Sigmoid colon (tissue), 7 donors: ENCODE results near the gene SULT1B1. TPM values are rescaled to one million over a fixed set of nuclear protein-coding genes. Genes with fewer than 3 reads are reported as not detected.

ENCODE experiments used
- DNase-seq: peaks from one replicate; pipeline ENCODE4 v3.0.0-alpha.2; 2019
- H3K27ac ChIP-seq, 4 donors: fragments of 200-600 bp; sonication (generic); one replicate each; pipeline ENCODE4 v1.5.1; 2016 to 2019; ENCODE audit warnings: mild to moderate bottlenecking in 1 of 4
- H3K27me3 ChIP-seq, 3 donors: fragments of 200-600 bp; sonication (generic); one replicate each; pipeline ENCODE4 v1.5.1; 2019; ENCODE audit warnings: mild to moderate bottlenecking in 1 of 3
- H3K36me3 ChIP-seq, 4 donors: fragments of 200-600 bp; sonication (generic); one replicate each; pipeline ENCODE4 v1.5.1; 2016 to 2019
- H3K4me1 ChIP-seq, 4 donors: fragments of 200-600 bp; sonication (generic); one replicate each; pipeline ENCODE4 v1.5.1; 2017 to 2019
- H3K4me3 ChIP-seq, 4 donors: fragments of 200-600 bp; sonication (generic); one replicate each; pipeline ENCODE4 v1.5.1; 2017 to 2019; ENCODE audit warnings: mild to moderate bottlenecking in 2 of 4, moderate library complexity in 1 of 4
- H3K9me3 ChIP-seq, 4 donors: fragments of 200-600 bp in 3 of 4; sonication (generic) in 3 of 4; one replicate each; pipeline versions ENCODE4 v1.5.1 to v1.6.1; 2013 to 2019
- EP300 ChIP-seq, 4 donors: sonication (generic); formaldehyde crosslinking; IDR thresholded peaks; one replicate each; pipeline ENCODE4 v1.6.1; 2017; ENCODE audit warnings: antibody characterized with exemption in 4 of 4
- POLR2A ChIP-seq, 2 donors: fragments of 450-650 bp; IDR thresholded peaks; one replicate each; pipeline ENCODE4 v1.6.1; 2016; ENCODE audit warnings: antibody characterized with exemption in 2 of 2, mild to moderate bottlenecking in 2 of 2, moderate library complexity in 2 of 2
- POLR2AphosphoS5 ChIP-seq, 4 donors: sonication (generic); formaldehyde crosslinking; IDR thresholded peaks; one replicate each; pipeline ENCODE4 v1.6.1; 2017; ENCODE audit warnings: antibody characterized with exemption in 4 of 4
- WGBS, 2 donors: extraction: QIAGEN DNeasy Blood & Tissue Kit; methylation state at CpG; one replicate each; pipeline ENCODE4 v1.1.7; 2013; 5-methylcytosine and 5-hydroxymethylcytosine counted together
- intact Hi-C: fragments of 100-400 bp; cut with DNase I; formaldehyde crosslinking; loops from one replicate; pipeline ENCODE4 v1.15.1; 2023
- polyA plus RNA-seq, 3 donors: library from polyadenylated mRNA; stranded (reverse); fragments of 200-250 nt; gene quantifications; one replicate each; pipeline ENCODE4 v1.2.3, GENCODE V29; 2013
- total RNA-seq, 4 donors: library from RNA; depleted of rRNA; stranded (reverse); fragments of >200 nt; gene quantifications; one replicate each; pipeline ENCODE4 v1.1.0, GENCODE V29; 2016
- TF ChIP-seq, protein P1 (sequence below), 4 experiments: fragments of 450-650 bp in 3 of 4; fragments of 200-600 bp in 1 of 4; IDR thresholded peaks; one replicate each; pipeline ENCODE4 v1.5.1; 2016 to 2019; ENCODE audit warnings: antibody characterized with exemption in 4 of 4, mild to moderate bottlenecking in 3 of 4, moderate library complexity in 2 of 4
- donor health status: healthy with polysubstance abuse.
- donor health status: Bipolar disorder and iron deficiency.
- donor health status: healthy.

The SULT1B1 gene
- total and polyA plus RNA-seq, 7 donors: 0.71 to 99.9 (median 1.2) TPM

DNA sequence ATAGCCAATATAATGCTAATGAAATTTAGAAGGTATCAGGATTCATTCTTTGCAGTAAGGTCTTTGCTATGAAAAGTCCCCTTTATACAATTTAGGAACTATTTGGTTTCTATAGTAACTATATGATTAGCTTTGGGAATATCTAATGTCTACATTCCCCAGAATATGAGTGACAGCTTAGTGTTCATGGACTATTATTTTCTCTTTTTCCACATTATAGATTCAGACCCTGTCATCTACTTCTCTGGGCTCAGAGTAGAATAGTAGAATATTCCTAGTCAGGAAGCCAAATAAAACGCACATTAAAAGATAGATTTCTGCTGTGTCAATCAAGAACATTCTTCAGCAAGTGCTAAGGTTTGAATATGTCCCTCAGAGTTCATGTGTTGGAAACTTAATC lies 26.1 kb upstream of the SULT1B1 start:
- TF ChIP-seq EP300 (IDR thresholded peaks at IDR 0.05): no peak
- TF ChIP-seq, protein P1, sequence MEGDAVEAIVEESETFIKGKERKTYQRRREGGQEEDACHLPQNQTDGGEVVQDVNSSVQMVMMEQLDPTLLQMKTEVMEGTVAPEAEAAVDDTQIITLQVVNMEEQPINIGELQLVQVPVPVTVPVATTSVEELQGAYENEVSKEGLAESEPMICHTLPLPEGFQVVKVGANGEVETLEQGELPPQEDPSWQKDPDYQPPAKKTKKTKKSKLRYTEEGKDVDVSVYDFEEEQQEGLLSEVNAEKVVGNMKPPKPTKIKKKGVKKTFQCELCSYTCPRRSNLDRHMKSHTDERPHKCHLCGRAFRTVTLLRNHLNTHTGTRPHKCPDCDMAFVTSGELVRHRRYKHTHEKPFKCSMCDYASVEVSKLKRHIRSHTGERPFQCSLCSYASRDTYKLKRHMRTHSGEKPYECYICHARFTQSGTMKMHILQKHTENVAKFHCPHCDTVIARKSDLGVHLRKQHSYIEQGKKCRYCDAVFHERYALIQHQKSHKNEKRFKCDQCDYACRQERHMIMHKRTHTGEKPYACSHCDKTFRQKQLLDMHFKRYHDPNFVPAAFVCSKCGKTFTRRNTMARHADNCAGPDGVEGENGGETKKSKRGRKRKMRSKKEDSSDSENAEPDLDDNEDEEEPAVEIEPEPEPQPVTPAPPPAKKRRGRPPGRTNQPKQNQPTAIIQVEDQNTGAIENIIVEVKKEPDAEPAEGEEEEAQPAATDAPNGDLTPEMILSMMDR (IDR thresholded peaks at IDR 0.05): no peak
- intact Hi-C loops: no loop called here
- Histone ChIP-seq H3K4me3 (no peak overlapping the region), H3K27me3 (no peaks in the 10 kb centered on the region), H3K4me1 (no peaks in the 10 kb centered on the region), H3K9me3 (no peaks in the 10 kb centered on the region), H3K36me3 (no peaks in the 10 kb centered on the region), H3K27ac (no peak overlapping the region)
- 92 to 97% methylated on average over 1 of the region's 1 CpG for WGBS, 2 donors
- DNase-seq: no peak

DNA sequence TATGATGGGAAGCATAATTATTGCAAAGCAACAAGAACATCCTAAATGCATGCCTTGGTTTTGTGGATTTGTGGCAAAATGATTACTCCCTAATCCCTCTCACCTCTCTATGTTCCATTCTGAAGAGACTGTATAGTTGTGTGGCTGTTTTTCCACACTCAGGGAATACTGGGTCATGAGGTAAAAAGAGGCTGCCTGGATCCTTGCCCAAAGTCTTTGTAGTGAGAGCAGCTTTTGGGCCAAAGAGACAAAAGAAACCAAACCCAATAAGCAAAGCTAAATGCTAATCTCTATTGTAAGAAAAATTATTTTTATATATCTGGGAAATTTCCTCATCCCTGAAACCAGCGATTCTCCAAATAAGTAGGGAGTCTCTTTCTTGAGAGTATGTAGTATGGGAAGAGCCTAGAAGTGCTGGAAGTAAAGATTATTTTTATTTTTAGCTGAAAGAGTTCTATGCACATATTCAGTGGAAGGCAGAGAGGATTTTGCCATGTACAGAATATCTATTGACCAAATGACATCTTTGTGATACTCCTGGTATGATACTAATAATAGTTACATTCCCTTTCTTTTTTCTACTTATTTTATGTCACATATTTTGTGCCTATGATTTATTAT lies 24.9 kb upstream of the SULT1B1 start:
- H3K27ac ChIP-seq: no peak overlapping the region
- DNase-seq: no peak
- TF ChIP-seq, protein P1 (IDR thresholded peaks at IDR 0.05): no peak
- no peak for TF ChIP-seq POLR2A (IDR thresholded peaks at IDR 0.05)
- TF ChIP-seq EP300 (IDR thresholded peaks at IDR 0.05): no peak
- TF ChIP-seq POLR2AphosphoS5 (IDR thresholded peaks at IDR 0.05): no peak
- no peaks in the 10 kb centered on the region for H3K27me3 ChIP-seq
- WGBS, 2 donors: 89 to 96% methylated on average over 1 of the region's 1 CpG
- H3K36me3 ChIP-seq: no peaks in the 10 kb centered on the region
- no peak overlapping the region for H3K4me3 ChIP-seq
- H3K9me3 ChIP-seq: no peaks in the 10 kb centered on the region
- intact Hi-C loops: no loop called here
- H3K4me1 ChIP-seq: no peaks in the 10 kb centered on the region

DNA sequence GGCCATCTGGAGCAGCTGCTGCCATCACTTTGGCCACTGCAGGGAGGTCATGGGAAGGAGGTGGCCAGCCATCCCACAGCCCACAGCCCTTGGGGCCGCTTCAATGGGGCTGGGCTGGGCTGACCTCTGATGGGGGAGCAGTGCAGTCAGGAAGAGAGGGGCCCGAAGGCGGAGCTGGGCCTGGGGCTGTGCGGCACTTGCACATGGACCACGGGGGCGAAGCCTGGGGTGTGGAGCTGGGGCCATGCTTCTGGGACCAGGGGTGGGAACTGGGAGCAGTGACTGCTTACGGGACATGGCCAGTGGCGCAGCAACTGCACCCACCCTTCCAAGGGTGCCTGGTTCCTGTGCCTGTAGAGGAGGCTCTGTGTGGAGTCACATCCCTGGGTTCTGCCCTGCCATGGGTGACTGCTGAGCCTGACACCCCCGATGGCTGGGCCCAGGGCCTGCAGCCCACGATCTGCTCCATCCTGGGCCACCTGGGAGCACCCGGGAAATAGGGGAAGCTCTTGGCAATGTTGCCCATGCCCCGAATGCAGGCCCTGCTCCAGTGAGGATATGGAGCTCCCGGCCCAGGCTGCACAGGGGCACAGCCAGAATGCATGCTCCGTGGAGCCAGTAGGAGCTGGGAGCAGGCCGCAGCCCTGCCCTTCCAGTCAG lies 22.4 kb upstream of the SULT1B1 start:
- Histone ChIP-seq H3K9me3 (no peaks in the 10 kb centered on the region), H3K4me3 (no peak overlapping the region), H3K4me1 (no peaks in the 10 kb centered on the region), H3K27ac (no peak overlapping the region), H3K36me3 (no peaks in the 10 kb centered on the region), H3K27me3 (no peaks in the 10 kb centered on the region)
- no peak for TF ChIP-seq EP300 (IDR thresholded peaks at IDR 0.05)
- no peak for TF ChIP-seq POLR2AphosphoS5 (IDR thresholded peaks at IDR 0.05)
- TF ChIP-seq, protein P1 (IDR thresholded peaks at IDR 0.05): no peak
- no peak for TF ChIP-seq POLR2A (IDR thresholded peaks at IDR 0.05)
- DNase-seq: no peak
- WGBS, 2 donors: 89 to 93% methylated on average over 15 of the region's 15 CpGs
- intact Hi-C loops: no loop called here

DNA sequence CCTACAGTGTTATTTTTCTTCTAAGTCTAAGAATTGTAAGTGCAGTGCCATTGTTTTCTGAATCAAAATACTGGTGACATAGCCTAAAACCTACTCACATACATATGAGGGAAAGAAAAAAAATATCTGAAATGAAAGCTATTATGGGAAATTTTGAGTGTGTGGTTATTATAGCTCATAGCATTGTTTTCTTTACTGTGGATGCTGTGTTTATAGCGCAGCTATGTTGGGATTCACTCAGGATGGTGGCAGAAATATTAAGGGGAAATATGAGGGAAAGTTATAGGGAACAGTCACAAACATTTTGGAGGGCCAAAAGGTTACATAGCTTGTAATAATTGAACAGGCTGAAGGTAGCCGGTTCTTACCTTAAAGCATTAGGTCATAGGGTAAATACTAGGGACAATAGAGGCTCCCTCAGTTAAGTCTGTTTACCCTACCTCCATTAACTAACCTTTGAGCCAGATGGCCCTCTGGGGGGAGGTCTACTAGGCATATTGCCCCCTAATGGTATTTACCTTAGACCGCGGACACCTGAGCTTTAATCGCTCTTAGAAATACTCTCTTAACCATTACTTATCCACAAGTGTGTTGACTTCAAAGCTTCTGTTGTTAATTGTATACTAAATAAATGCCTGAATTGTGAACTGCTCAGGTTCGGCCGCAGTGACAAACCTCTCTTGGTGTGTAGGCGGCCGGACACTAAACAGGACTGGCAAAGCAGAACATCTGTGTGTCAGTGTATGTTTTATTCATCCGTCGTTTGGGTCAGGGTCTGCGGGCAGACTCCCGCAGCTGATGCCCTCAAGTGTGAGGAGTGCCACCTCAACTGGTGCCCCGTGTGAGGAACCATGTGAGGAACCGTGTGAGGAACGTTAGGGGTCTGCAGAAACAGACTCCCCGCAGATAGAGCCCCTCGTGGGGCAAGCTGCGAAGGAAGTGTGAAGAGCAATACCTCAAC lies 21.3 kb upstream of the SULT1B1 start:
- H3K27me3 ChIP-seq: no peaks in the 10 kb centered on the region
- no peak overlapping the region for H3K4me3 ChIP-seq
- no peaks in the 10 kb centered on the region for H3K4me1 ChIP-seq
- WGBS, 2 donors: 90 to 94% methylated on average over 19 of the region's 19 CpGs
- no peak overlapping the region for H3K27ac ChIP-seq
- no peaks in the 10 kb centered on the region for H3K9me3 ChIP-seq
- no peak for DNase-seq
- intact Hi-C loops: no loop called here
- no peaks in the 10 kb centered on the region for H3K36me3 ChIP-seq
- TF ChIP-seq EP300 (IDR thresholded peaks at IDR 0.05) (no peak), POLR2AphosphoS5 (IDR thresholded peaks at IDR 0.05) (no peak), POLR2A (IDR thresholded peaks at IDR 0.05) (no peak)
- TF ChIP-seq, protein P1 (IDR thresholded peaks at IDR 0.05): no peak
